Activated CD4-positive, alpha-beta T cell treated with anti-CD3 and anti-CD28 coated beads for 1 hour (primary cell): Measurements from ENCODE around the gene CENPK.
A peak's percentile ranks its signal among the peaks of the same experiment; 100 is the strongest.
"Not testable (repeated sequence)": the region's sequence is repeated elsewhere in the genome, so short reads cannot be mapped to it uniquely, and the experiment has no call there.

Experiments
- DNase-seq: peaks from one replicate; pipeline ENCODE4 v3.0.0-alpha.2; 2020

CENPK gene

DNA sequence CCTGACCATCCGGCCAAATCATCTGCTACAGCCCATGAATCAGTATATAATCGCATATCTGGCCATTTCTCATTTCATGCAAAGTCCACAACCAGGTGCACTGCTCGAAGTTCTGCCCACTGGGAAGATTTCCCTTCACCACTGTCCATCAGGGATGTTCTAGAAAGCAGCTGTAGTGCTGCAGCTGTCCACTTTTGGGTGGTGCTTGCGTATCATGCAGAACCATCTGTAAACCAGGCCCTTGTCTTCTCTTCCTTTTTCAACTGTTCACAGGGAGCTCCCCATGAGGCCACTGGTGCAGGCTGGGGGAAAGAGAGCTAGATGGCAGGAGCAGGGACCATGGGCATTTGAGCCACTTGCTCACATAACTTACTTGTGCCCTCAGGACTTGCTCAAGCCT lies 73.8 kb downstream of the CENPK start:
- no peak for DNase-seq

DNA sequence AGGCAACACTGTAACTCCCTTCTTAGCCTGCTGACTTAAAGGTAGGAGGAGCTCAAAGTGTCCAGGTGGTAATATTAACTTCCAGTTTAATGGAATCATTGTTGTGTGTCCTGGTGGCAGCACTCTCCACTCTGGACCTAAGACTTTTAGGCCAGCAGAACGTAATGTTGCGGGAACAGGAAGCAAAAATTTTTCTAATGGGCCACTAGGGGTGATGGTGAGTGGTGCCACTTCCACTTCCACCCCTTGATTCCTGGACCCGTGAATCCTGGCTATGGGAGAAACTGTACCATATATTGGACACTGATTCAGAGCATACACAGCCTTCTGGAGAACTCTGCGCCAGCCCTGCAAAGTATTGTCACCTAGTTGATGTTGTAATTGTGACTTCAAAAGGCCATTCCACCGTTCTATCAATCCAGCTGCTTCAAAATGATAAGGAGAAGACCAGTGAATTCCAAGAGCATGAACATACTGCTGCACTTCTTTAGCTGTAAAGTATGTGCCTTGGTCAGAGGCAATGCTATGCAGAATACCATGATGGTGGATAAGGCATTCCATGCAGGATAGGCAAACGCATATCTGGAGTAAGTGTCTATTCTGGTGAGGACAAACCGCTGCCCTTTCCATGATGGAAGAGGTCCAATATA lies 74.8 kb downstream of the CENPK start:
- not testable (repeated sequence) for DNase-seq

DNA sequence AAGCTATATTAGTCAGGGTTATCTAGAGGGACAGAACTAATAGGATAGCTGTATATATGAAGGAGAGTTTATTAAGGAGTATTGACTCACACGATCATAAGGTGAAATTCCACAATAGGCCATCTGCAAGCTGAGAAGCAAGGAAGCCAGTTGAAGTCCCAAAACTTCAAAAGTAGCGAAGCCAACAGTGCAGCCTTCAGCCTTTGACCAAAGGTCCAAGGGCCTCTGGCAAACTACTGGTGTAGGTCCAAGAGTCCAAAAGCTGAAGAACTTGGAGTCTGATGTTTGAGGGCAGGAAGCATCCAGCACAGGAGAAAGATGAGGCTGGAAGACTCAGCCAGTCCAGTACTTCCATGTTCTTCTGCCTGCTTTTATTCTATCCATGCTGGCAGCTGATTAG lies 76.2 kb downstream of the CENPK start:
- DNase-seq = not testable (repeated sequence)

DNA sequence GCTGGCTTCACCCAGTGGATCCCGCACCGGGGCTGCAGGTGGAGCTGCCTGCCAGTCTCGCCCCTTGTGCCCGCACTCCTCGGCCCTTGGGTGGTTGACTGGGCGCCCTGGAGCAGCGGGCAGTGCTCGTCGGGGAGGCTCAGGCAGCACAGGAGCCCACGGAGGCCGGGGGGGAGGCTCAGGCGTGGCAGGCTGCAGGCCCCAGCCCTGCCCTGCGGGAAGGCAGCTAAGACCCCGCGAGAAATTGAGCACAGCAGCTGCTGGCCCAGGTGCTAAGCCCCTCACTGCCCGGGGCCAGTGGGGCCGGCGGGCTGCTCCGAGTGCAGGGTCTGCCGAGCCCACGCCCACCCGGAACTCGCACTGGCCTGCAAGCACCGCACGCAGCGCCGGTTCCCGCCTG lies 77.6 kb downstream of the CENPK start:
- DNase-seq = no peak

DNA sequence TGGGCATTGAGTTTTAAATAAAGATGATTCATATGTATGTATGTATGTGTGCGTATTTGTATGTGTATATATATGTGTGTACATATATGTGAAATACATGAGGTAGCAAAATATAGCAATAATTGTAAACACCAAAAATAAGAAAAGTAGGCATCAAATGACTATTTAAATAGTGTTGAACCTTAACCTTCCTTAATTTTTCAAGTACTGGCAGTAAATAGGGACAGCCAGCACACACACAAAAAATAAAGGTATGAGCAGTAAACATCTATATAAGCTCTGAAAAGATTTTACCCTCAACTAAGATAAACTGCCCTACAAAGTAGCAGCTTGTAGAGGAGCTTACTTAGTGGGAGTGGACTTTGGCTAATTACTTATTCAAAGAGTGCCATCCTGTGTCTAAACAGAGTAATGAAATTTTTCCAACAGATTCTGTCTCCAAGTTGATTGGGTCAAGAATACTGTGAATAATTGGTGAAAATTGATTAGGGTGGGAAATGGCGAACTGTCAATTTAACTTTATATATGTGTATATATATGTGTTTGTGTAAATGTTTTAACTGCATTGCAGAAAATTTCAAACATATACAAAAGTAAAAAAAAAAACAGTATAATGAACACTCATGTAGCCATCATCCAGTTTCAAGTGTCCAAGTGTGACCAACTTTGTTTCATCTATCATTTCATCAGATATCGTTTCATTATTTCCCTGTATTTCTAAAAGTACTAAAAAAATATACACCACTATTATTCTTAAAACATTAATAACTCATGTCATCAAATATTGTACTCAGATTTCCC lies 79.2 kb downstream of the CENPK start:
- DNase-seq = no peak

DNA sequence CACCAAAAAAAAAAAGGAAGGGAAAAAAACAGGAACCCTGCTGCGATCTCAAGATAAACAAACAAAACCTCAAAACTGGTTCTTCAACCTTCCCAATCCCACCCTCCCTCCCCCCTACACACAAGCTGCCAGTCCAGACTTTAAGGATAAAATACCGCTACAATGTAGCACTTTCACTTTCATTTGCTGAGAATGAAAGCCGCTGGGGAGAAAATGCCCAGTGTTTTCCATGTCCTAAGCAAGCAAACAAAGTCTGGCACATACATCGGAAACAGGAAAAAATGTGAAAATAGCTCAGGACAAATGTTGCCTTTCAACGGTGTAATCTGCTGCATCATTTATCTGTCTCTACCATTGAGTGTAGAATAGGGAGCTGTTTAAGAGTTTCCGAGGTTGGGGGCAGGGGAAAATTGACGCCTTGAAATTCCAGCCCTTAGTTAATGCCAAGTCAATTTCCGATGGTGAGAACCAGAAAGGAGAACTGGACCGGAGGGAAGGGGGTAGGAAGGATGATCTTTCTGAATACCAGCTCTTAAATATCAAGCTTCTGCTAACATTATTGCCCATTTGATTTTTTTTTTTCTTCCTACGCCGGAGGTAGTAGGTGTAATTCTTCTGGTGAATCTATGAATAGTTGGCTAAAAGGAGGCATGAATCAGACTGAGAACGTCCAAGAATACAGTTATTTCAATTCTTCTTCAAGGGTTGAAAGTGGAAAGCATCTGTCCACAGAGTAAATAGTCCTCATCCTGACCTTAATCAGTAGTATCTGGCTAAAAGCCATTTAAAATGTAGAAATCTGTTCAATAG lies 80.0 kb downstream of the CENPK start:
- DNase-seq = no peak

DNA sequence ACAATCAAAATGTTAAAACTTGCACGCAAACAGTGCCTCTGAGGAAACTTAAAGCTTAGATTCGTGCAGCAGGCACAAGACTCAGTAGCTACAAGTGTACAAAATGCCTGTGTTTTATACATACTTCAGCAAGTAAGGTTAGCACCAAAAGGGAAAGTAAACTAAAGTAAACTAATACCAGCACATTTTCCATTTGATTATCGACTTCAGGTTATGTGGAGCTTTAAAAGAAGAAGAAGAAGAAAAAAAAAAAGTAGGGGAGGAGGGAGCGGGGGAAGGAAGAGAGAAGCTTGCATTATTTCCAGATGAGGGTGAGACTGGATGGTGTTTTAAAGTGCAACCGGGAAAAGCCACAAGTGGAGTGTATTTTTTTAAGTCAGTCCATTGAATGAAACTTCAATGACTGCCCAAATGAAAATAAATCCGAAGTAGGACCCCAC lies 80.7 kb downstream of the CENPK start:
- no peak for DNase-seq

DNA sequence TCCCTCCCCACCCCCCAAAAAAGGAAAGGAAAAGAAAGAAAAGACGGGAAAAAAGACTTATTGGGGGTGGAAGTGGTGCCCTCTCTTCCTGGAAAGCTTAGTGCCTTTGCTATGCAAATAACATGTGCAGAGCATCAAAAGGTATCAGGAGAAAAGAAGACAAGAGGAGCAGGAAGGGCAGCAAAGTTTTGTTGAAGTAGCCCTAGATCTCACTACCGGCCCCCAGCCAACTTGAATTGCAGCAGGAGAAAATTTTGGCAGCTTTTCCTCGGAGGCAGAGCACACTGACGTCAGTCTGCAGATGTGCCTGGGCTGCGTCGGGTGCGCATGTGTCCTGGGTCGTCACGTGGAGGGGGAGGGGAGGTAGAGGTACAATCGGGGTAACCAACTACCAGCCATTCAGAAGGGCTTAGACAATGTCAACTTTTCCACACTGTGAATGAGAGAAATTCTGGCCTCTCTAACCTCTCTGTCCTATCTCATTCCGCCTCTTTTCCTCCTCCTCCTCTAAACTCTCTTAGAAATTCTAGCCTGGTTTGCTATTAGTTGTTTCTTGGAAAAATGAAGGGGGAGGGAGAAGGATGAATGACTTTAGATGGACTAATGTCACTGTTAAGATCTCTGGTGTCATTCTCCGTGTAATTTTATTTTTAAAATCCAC lies 81.2 kb downstream of the CENPK start, which contains the start of gene ADAMTS6:
ADAMTS6 (minus strand) TSS at position 286 of the 661 bp plus-strand sequence. CDS start 8,247 bp downstream, outside the sequence.
- peak; percentile 66 for DNase-seq

DNA sequence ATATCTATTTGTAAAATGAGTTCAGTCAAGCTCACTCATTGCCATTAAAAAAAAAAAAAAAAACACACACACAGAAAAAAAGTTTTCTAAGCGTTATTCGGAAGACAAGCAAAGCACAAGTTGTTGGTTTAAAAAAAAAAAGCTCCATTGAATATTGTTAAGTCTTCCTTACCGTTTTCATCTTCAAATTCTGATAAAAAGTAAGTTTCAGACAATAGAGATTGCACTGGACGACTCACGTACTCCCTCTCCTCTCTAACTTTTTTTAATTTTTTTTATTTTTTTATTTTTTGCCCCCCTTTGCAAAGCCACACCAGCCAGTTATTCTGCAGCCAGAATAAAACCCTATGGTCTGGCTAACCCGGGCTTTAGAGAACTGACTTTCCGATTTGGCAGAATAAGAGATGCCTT lies 81.8 kb downstream of the CENPK start:
- DNase-seq = no peak

DNA sequence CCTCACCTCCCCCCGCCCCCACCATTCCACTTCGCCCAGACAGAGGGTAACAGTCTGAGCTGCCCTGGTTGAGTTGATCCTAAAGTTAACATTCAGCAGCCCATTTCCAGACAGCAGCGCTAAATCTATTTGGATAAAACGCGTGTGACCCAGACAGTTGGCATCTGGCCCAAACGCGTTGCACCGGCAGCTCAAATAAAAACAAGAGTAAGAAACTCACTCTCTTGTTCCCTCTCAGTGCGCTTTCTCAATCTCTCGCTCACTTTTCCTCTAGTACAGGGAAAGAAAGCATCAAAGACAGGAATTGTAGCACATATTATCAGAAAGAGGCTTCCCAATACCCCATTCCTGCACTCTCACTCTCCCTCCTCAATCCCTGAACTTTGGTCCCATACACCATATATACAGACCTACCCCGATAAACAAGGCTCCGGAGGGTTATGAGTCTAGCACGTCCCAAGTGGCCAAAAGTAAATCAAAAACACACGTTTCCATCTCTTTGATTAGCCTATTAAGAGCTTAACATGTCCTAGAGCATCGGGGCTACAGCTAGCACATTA lies 82.6 kb downstream of the CENPK start:
- no peak for DNase-seq

DNA sequence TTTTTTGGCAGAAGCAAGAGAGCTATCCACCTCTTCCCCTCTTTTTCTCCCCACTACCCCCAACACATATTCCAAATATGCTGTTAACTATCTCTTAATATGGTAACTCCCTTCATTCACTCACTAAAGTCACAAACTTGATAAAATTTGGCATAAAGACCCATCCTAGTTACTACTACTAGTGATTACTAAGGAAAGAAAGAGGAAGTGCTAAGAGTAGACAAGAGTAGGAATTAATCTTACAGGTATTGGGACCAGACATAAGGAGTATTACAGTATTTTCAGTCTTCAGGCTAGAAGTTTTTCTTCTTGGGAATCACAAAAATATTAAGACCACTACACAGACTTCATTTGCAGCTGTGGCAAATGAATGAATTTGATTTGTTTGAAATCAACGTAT lies 83.4 kb downstream of the CENPK start:
- no peak for DNase-seq

DNA sequence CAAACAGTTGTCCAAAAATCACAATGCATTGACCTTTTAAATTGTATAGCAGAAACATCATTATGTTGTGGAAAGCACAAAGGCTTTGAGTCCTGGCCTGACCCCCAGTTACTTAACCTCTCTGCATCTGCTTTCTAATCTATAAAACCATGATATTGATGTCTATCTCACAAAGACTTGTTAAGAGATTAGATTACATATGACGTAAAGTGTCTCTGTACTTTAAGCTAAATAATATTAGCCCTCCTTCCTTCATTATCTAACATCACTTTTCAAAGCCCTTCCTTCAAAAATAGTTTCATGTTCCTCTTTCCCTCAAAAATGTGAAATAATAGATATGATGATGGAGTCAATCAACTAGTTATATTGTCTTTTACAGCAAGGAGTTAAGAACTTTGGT lies 84.6 kb downstream of the CENPK start:
- no peak for DNase-seq

DNA sequence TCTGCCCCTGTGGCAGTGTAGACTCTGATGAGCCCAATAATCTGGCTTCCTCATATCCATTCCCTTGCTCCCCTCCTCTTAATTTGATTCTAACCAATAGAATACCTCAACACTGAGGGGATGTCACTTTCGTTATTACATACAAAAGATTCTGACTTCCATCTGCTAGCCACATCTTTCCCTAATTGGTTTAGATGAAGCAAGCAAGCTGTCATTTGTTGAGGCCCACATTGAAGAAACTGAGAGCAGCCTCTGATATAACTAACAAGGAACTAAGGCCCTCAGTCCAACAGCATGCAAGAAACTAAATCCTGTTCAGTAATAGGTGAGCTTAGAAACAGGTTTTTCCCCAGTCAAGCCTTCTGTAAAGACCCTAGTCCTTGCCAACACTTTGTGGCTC lies 87.1 kb downstream of the CENPK start:
- no peak for DNase-seq

DNA sequence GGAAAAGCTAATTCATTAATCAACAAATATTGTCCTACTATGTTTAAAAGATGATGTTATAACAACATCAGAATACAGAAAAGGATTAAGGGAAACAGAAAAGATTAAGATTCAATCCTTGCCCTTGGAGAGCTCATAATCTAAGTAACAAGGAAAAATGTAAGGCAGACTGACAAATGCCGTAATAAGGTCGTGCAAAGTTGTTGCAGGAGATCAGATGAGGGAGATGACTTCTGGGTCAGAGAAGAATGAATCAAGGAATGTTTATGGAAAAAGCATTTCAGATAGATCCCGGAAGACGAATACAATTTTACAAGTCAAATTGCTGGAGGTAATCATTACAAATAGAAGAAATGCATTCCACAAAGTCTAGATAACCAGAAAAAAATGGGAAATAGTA lies 87.6 kb downstream of the CENPK start:
- no peak for DNase-seq

DNA sequence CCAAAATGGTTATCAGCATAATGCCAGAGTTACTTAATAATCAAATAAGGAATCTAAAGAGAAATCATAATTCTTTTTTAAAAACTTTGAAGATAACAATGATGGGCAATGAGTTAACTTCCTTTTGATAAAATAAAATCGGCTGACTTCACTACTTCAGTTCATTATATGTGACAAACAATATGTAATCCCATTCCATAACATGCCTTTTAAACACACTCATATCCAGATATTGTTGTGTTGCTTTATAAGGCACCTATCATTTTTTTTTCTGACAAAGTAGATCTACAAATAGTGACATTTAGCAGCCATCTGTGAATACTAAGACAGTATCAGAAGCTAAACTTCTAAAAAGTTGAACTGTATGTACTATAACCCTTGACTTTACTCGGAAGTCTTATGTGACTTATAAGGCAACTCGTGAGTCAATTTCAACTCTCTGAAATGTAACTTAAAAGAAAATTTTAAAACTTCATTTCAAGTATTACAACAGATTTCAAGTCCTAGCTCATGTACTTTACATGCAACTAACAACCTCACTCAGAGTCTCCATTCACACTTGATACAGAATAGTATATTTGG lies 88.7 kb downstream of the CENPK start:
- DNase-seq = no peak

DNA sequence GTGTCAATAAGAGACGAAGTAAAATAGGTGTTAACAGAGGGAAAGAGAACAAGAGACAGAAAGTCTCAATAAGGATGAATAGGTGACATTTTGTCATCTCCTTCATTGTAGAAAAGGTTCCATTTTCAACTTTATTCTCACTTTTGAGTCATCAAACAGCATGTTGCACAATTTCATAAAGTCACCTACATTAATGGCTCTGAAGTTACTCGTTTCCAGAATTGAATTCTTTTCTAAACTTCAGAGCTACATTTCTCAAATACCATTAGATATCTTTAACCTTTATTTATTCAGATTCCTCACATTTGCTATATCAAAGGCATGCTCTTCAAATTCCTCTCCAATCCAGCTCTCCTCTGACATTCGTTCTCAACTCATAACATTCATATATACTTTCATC lies 94.3 kb downstream of the CENPK start:
- no peak for DNase-seq
